Stimulated activated CD8-positive, alpha-beta memory T cell treated with anti-CD3 and anti-CD28 coated beads, Interleukin-15, amount 100 ng/mL, for 1 hour (primary cell): Measurements from ENCODE around the gene ARHGEF17.

Experiments
- DNase-seq: peaks from one replicate; pipeline ENCODE4 v3.0.0-alpha.2; 2020; ENCODE audit warnings: low read depth

The ARHGEF17 gene

GRCh38 chr11:73406131-73406530, 98.1 kb downstream of the ARHGEF17 start:
- DNase-seq: no peak

GRCh38 chr11:73406619-73407018, 98.5 kb downstream of the ARHGEF17 start:
- no peak for DNase-seq

GRCh38 chr11:73409431-73409830, 101.4 kb downstream of the ARHGEF17 start:
- no peak for DNase-seq

GRCh38 chr11:73410627-73411026, 102.6 kb downstream of the ARHGEF17 start:
- no peak for DNase-seq

- no peak for DNase-seq
These were observed 103.0 kb downstream of the ARHGEF17 start for GRCh38 chr11:73411031-73411430.

GRCh38 chr11:73412308-73412707, 104.2 kb downstream of the ARHGEF17 start:
- no peak for DNase-seq

GRCh38 chr11:73413256-73413655, 105.2 kb downstream of the ARHGEF17 start:
- no peak for DNase-seq

- no peak for DNase-seq
These were observed 107.0 kb downstream of the ARHGEF17 start for GRCh38 chr11:73414977-73415651.

- DNase-seq: no peak
These were observed 108.0 kb downstream of the ARHGEF17 start for GRCh38 chr11:73415854-73416615.

- DNase-seq: no peak
These were observed 108.7 kb downstream of the ARHGEF17 start for GRCh38 chr11:73416786-73417185.
